Measurements from ENCODE around the gene KCNQ1OT1.
A peak's percentile ranks its signal among the peaks of the same experiment; 100 is the strongest.

KCNQ1OT1 gene

DNA sequence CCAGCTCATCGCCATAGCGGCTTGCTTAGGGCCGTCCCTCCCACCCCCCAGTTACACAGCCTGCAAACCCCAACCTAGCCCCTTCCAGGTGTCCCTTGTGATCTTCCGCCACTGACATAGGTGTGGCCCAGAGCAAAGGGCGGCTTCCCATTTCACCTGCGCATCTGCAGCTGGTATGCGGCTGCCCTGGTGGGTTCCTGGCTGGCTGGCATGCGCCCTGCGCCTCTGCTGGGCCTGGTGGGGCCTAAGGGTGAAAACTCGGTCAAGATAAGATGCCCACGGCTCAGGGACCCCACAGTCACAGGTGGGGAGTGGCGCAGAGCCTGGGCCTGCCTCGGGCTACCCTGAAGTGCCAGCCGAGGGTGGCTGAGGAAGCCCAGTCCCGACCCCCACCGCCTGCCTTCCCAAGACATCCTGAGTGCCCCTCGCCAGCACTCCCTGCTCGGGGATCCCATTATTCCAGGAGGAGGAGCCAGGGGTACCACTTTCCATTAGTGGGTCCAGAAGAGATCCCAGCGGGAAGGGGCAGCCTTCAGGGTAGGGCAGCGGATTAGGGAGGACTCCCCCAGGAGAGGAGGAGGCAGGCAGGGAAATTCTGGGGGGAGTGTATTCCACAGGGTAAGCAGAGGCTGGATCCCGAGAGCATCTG is 36.9 kb upstream of the KCNQ1OT1 start:
- DNase-seq: no peak

GRCh38 chr11:2735053-2735589 is 35.3 kb upstream of the KCNQ1OT1 start:
- no peak for DNase-seq

- no peak for DNase-seq
Observed at GRCh38 chr11:2734181-2735052, 34.6 kb upstream of the KCNQ1OT1 start.

- DNase-seq: no peak
Observed at GRCh38 chr11:2732940-2733628, 33.3 kb upstream of the KCNQ1OT1 start.

GRCh38 chr11:2732261-2732939 is 32.6 kb upstream of the KCNQ1OT1 start:
- DNase-seq: no peak

GRCh38 chr11:2731130-2732125 is 31.6 kb upstream of the KCNQ1OT1 start:
- DNase-seq: no peak

DNA sequence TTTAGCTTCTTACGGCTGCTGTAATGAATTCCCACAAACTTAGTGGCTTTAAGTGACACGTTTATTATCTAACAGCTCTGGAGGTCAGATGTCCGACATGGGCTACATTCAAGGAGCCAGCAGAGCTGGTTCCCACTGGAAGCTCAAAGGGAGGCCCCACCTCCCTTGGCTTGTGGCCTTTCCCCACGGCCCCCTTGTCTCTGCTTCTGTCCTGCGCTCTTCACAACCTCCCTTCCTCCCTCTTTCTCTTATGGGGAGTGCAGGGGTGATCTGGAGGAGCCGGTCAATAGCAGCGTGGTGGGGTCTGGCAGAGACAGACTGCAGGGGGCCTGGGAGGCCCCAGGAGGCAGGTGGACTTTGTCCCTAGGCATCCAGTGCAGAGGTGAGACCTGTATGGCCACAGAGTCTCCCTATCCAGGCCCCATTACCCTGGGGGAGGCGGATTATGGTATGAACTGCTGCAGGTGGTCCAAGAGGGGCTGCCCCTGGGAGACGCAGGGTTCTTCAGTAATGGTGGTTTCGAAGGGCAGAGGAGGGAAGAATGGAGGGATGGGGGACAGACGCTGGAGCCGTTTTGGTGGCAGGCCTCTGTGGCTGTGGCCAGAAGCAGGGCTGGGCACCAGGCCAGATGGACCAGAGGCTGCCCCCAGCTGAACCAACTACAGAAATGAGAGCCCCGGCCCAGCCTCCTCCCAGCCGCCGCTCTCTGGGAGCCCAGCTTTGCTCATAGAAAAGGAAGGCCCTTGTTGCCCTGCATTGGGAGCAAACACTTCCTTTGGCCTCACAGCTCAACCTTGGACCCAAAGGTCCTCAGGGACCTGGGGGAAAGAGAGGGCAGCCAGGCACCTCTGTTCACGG is 30.7 kb upstream of the KCNQ1OT1 start:
- no peak for DNase-seq

DNA sequence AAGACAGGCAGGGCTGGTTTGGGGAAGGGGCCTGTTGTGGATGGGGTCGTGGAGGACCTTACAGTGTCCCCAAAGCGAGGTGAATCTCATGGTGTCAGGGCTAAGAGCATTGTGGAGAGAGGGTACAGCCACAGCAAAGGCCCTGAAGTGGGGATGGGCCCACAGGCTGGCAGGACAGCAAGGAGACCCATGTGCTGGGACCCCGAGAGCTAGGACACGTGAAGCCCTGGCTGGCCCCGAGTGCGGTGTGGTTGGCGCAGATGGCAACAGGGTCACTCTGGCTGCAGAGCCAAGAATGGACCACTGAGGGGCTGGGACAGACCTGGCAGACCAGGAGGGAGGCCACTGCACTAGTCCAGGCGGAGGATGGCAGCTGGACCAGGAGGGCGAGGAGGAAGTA is 30.0 kb upstream of the KCNQ1OT1 start:
- DNase-seq: no peak

GRCh38 chr11:2728663-2729332 is 29.0 kb upstream of the KCNQ1OT1 start:
- peak; percentile 47 for DNase-seq

DNA sequence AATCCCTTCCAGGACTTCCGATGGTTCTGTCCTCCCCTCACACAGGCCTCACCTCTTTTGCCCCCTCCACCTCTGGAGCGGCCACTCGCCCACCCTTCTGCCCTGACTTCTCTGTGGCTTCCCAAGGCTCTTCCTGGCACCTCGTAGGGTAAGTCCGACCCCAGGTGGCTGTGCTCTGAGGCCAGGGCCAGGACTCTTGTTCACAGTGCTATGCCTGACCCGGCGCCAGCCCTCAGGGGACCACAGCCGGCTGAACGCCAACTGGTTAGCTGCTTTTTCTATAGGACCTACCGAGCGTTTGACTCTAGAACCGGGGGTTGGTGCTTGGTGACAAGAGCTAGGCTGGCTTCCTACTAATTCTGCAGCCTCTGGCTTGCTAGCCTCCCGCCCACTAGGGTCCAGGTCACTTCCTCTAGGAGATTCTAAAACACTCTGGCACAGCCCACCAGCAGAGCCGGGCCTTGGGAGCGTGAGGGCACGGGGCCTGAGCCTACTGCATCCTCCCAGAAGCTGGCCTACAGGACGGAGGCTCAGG is 28.4 kb upstream of the KCNQ1OT1 start:
- no peak for DNase-seq

GRCh38 chr11:2726964-2727363 is 27.2 kb upstream of the KCNQ1OT1 start:
- DNase-seq: no peak

GRCh38 chr11:2725368-2726300 is 25.8 kb upstream of the KCNQ1OT1 start:
- no peak for DNase-seq

- DNase-seq: no peak
Observed at GRCh38 chr11:2724653-2725367, 25.0 kb upstream of the KCNQ1OT1 start.

GRCh38 chr11:2724104-2724503 is 24.3 kb upstream of the KCNQ1OT1 start:
- no peak for DNase-seq

GRCh38 chr11:2722955-2723354 is 23.2 kb upstream of the KCNQ1OT1 start:
- DNase-seq: no peak

- no peak for DNase-seq
Observed at GRCh38 chr11:2721210-2721916, 21.6 kb upstream of the KCNQ1OT1 start.
